ENCODE data around the gene CD200R1L. TPM values are rescaled to one million over a fixed set of nuclear protein-coding genes. Genes with fewer than 3 reads are reported as not detected.

The CD200R1L gene
- polyA plus RNA-seq, 2 donors, result not detected

GRCh38 chr3:112829046-112829445 lies 17.6 kb downstream of the CD200R1L start:
- WGBS, 2 donors, result 88 to 90% methylated on average over 4 of the region's 4 CpGs
- Histone ChIP-seq H3K27ac (ENCODE audit: low read depth in 2 of 2, low read length in 1 of 2) (no peak overlapping the region), H3K36me3 (ENCODE audit: control insufficient read depth in 2 of 2, insufficient read depth in 2 of 2, low read length in 1 of 2) (no peaks in the 10 kb centered on the region), H3K4me1 (ENCODE audit: control insufficient read depth in 2 of 2, insufficient read depth in 2 of 2, low read length in 1 of 2) (no peaks in the 10 kb centered on the region), H3K4me3 (ENCODE audit: low read depth in 1 of 2, low read length in 2 of 2) (no peak overlapping the region), H3K27me3 (ENCODE audit: control insufficient read depth in 1 of 2, insufficient read depth in 2 of 2, low read length in 2 of 2) (no peaks in the 10 kb centered on the region), H3K9me3 (ENCODE audit: control insufficient read depth in 2 of 2, insufficient read depth in 1 of 2, low read depth in 1 of 2, low read length in 1 of 2) (no peaks in the 10 kb centered on the region)

- Histone ChIP-seq H3K4me1 (ENCODE audit: control insufficient read depth in 2 of 2, insufficient read depth in 2 of 2, low read length in 1 of 2) (no peaks in the 10 kb centered on the region), H3K27me3 (ENCODE audit: control insufficient read depth in 1 of 2, insufficient read depth in 2 of 2, low read length in 2 of 2) (no peaks in the 10 kb centered on the region), H3K36me3 (ENCODE audit: control insufficient read depth in 2 of 2, insufficient read depth in 2 of 2, low read length in 1 of 2) (no peaks in the 10 kb centered on the region), H3K4me3 (ENCODE audit: low read depth in 1 of 2, low read length in 2 of 2) (no peak overlapping the region), H3K27ac (ENCODE audit: low read depth in 2 of 2, low read length in 1 of 2) (no peak overlapping the region), H3K9me3 (ENCODE audit: control insufficient read depth in 2 of 2, insufficient read depth in 1 of 2, low read depth in 1 of 2, low read length in 1 of 2) (no peaks in the 10 kb centered on the region)
- WGBS, 2 donors, result 55 to 60% methylated on average over 3 of the region's 3 CpGs
Measured at GRCh38 chr3:112822064-112823055, 24.3 kb downstream of the CD200R1L start.

GRCh38 chr3:112818289-112818688 lies 28.4 kb downstream of the CD200R1L start:
- WGBS, 2 donors, result 78 to 81% methylated on average over 1 of the region's 1 CpG
- no peak overlapping the region for H3K27ac ChIP-seq (ENCODE audit: low read depth in 2 of 2, low read length in 1 of 2)
- H3K9me3 ChIP-seq (ENCODE audit: control insufficient read depth in 2 of 2, insufficient read depth in 1 of 2, low read depth in 1 of 2, low read length in 1 of 2), result no peaks in the 10 kb centered on the region

GRCh38 chr3:112817797-112818196 lies 28.9 kb downstream of the CD200R1L start:
- no peaks in the 10 kb centered on the region for H3K27me3 ChIP-seq (ENCODE audit: control insufficient read depth in 1 of 2, insufficient read depth in 2 of 2, low read length in 2 of 2)
- 39 to 47% methylated on average over 3 of the region's 3 CpGs for WGBS, 2 donors
- H3K9me3 ChIP-seq (ENCODE audit: control insufficient read depth in 2 of 2, insufficient read depth in 1 of 2, low read depth in 1 of 2, low read length in 1 of 2), result no peaks in the 10 kb centered on the region
- H3K4me1 ChIP-seq (ENCODE audit: control insufficient read depth in 2 of 2, insufficient read depth in 2 of 2, low read length in 1 of 2), result no peaks in the 10 kb centered on the region
- no peak overlapping the region for H3K4me3 ChIP-seq (ENCODE audit: low read depth in 1 of 2, low read length in 2 of 2)
- no peaks in the 10 kb centered on the region for H3K36me3 ChIP-seq (ENCODE audit: control insufficient read depth in 2 of 2, insufficient read depth in 2 of 2, low read length in 1 of 2)
- no peak overlapping the region for H3K27ac ChIP-seq (ENCODE audit: low read depth in 2 of 2, low read length in 1 of 2)

More at GRCh38 chr3:112818289-112818688, 28.4 kb downstream of the CD200R1L start:
- Histone ChIP-seq H3K4me3 (ENCODE audit: low read depth in 1 of 2, low read length in 2 of 2) (no peak overlapping the region), H3K36me3 (ENCODE audit: control insufficient read depth in 2 of 2, insufficient read depth in 2 of 2, low read length in 1 of 2) (no peaks in the 10 kb centered on the region), H3K27me3 (ENCODE audit: control insufficient read depth in 1 of 2, insufficient read depth in 2 of 2, low read length in 2 of 2) (no peaks in the 10 kb centered on the region), H3K4me1 (ENCODE audit: control insufficient read depth in 2 of 2, insufficient read depth in 2 of 2, low read length in 1 of 2) (no peaks in the 10 kb centered on the region)

GRCh38 chr3:112817271-112817670 lies 29.4 kb downstream of the CD200R1L start:
- Histone ChIP-seq H3K4me3 (ENCODE audit: low read depth in 1 of 2, low read length in 2 of 2) (no peak overlapping the region), H3K9me3 (ENCODE audit: control insufficient read depth in 2 of 2, insufficient read depth in 1 of 2, low read depth in 1 of 2, low read length in 1 of 2) (no peaks in the 10 kb centered on the region)

GRCh38 chr3:112815981-112816380 lies 30.7 kb downstream of the CD200R1L start:
- peaks cover 0 to 2% of the 10 kb centered on the region in 2 donors for H3K4me1 ChIP-seq (ENCODE audit: control insufficient read depth in 2 of 2, insufficient read depth in 2 of 2, low read length in 1 of 2)

More at GRCh38 chr3:112817271-112817670, 29.4 kb downstream of the CD200R1L start:
- Histone ChIP-seq H3K27ac (ENCODE audit: low read depth in 2 of 2, low read length in 1 of 2) (no peak overlapping the region), H3K27me3 (ENCODE audit: control insufficient read depth in 1 of 2, insufficient read depth in 2 of 2, low read length in 2 of 2) (no peaks in the 10 kb centered on the region), H3K4me1 (ENCODE audit: control insufficient read depth in 2 of 2, insufficient read depth in 2 of 2, low read length in 1 of 2) (no peaks in the 10 kb centered on the region), H3K36me3 (ENCODE audit: control insufficient read depth in 2 of 2, insufficient read depth in 2 of 2, low read length in 1 of 2) (no peaks in the 10 kb centered on the region)

GRCh38 chr3:112814266-112814665 lies 32.4 kb downstream of the CD200R1L start:
- no peaks in the 10 kb centered on the region for H3K27me3 ChIP-seq (ENCODE audit: control insufficient read depth in 1 of 2, insufficient read depth in 2 of 2, low read length in 2 of 2)
- no peak overlapping the region for H3K27ac ChIP-seq (ENCODE audit: low read depth in 2 of 2, low read length in 1 of 2)
- H3K4me3 ChIP-seq (ENCODE audit: low read depth in 1 of 2, low read length in 2 of 2), result no peak overlapping the region
- 43 to 52% methylated on average over 2 of the region's 2 CpGs for WGBS, 2 donors
- H3K36me3 ChIP-seq (ENCODE audit: control insufficient read depth in 2 of 2, insufficient read depth in 2 of 2, low read length in 1 of 2), result no peaks in the 10 kb centered on the region
- peaks cover 0 to 2% of the 10 kb centered on the region in 2 donors for H3K4me1 ChIP-seq (ENCODE audit: control insufficient read depth in 2 of 2, insufficient read depth in 2 of 2, low read length in 1 of 2)
- H3K9me3 ChIP-seq (ENCODE audit: control insufficient read depth in 2 of 2, insufficient read depth in 1 of 2, low read depth in 1 of 2, low read length in 1 of 2), result no peaks in the 10 kb centered on the region

More at GRCh38 chr3:112815981-112816380, 30.7 kb downstream of the CD200R1L start:
- no peak overlapping the region for H3K27ac ChIP-seq (ENCODE audit: low read depth in 2 of 2, low read length in 1 of 2)
- H3K4me3 ChIP-seq (ENCODE audit: low read depth in 1 of 2, low read length in 2 of 2), result no peak overlapping the region
- H3K36me3 ChIP-seq (ENCODE audit: control insufficient read depth in 2 of 2, insufficient read depth in 2 of 2, low read length in 1 of 2), result no peaks in the 10 kb centered on the region
- H3K9me3 ChIP-seq (ENCODE audit: control insufficient read depth in 2 of 2, insufficient read depth in 1 of 2, low read depth in 1 of 2, low read length in 1 of 2), result no peaks in the 10 kb centered on the region
- H3K27me3 ChIP-seq (ENCODE audit: control insufficient read depth in 1 of 2, insufficient read depth in 2 of 2, low read length in 2 of 2), result no peaks in the 10 kb centered on the region

- H3K27ac ChIP-seq (ENCODE audit: low read depth in 2 of 2, low read length in 1 of 2), result peak overlapping the region in 1 of 2 donors; percentile 49
- H3K4me1 ChIP-seq (ENCODE audit: control insufficient read depth in 2 of 2, insufficient read depth in 2 of 2, low read length in 1 of 2), result peaks cover 0 to 2% of the 10 kb centered on the region in 2 donors
- H3K9me3 ChIP-seq (ENCODE audit: control insufficient read depth in 2 of 2, insufficient read depth in 1 of 2, low read depth in 1 of 2, low read length in 1 of 2), result no peaks in the 10 kb centered on the region
- H3K27me3 ChIP-seq (ENCODE audit: control insufficient read depth in 1 of 2, insufficient read depth in 2 of 2, low read length in 2 of 2), result no peaks in the 10 kb centered on the region
- H3K36me3 ChIP-seq (ENCODE audit: control insufficient read depth in 2 of 2, insufficient read depth in 2 of 2, low read length in 1 of 2), result no peaks in the 10 kb centered on the region
- no peak overlapping the region for H3K4me3 ChIP-seq (ENCODE audit: low read depth in 1 of 2, low read length in 2 of 2)
- 32 to 41% methylated on average over 2 of the region's 2 CpGs for WGBS, 2 donors
Measured at GRCh38 chr3:112813723-112814171, 32.9 kb downstream of the CD200R1L start.

- no peak overlapping the region for H3K4me3 ChIP-seq (ENCODE audit: low read depth in 1 of 2, low read length in 2 of 2)
- WGBS, 2 donors, result 68 to 74% methylated on average over 2 of the region's 2 CpGs
- H3K27me3 ChIP-seq (ENCODE audit: control insufficient read depth in 1 of 2, insufficient read depth in 2 of 2, low read length in 2 of 2), result no peaks in the 10 kb centered on the region
- H3K27ac ChIP-seq (ENCODE audit: low read depth in 2 of 2, low read length in 1 of 2), result no peak overlapping the region
- peaks cover 0 to 2% of the 10 kb centered on the region in 2 donors for H3K4me1 ChIP-seq (ENCODE audit: control insufficient read depth in 2 of 2, insufficient read depth in 2 of 2, low read length in 1 of 2)
- no peaks in the 10 kb centered on the region for H3K36me3 ChIP-seq (ENCODE audit: control insufficient read depth in 2 of 2, insufficient read depth in 2 of 2, low read length in 1 of 2)
- H3K9me3 ChIP-seq (ENCODE audit: control insufficient read depth in 2 of 2, insufficient read depth in 1 of 2, low read depth in 1 of 2, low read length in 1 of 2), result no peaks in the 10 kb centered on the region
Measured at GRCh38 chr3:112813016-112813415, 33.6 kb downstream of the CD200R1L start.
